ENCODE measurements around the gene JMJD1C.

The JMJD1C gene

GRCh38 chr10:63456437-63457210 lies 9.2 kb downstream of the JMJD1C start:
- Histone ChIP-seq H3K79me1 (ENCODE audit: low read depth, low read length) (no peaks in the 10 kb centered on the region), H3K18ac (ENCODE audit: low read length) (no peak overlapping the region), H2AFZ (ENCODE audit: low read length) (no peak overlapping the region), H3K27me3 (ENCODE audit: control insufficient read depth in 3 of 3, insufficient read depth in 3 of 3, low read depth in 1 of 3, low read length in 3 of 3) (no peaks in the 10 kb centered on the region), H3K4me2 (ENCODE audit: insufficient read depth, low read length, poor library complexity, severe bottlenecking) (no peak overlapping the region), H3K14ac (ENCODE audit: low read length) (no peak overlapping the region), H3K4me1 (ENCODE audit: control insufficient read depth in 2 of 2, insufficient read depth in 1 of 2, low read depth in 1 of 2, low read length in 2 of 2) (peaks cover 0 to 14% of the 10 kb centered on the region in 2 donors), H3K23ac (ENCODE audit: low read depth, low read length, poor library complexity) (no peak overlapping the region), H2AK5ac (ENCODE audit: low read depth, low read length) (no peak overlapping the region), H2BK120ac (ENCODE audit: low read depth, low read length) (no peak overlapping the region), H3K36me3 (replicated peaks in 1 of 2; ENCODE audit: control insufficient read depth in 2 of 2, insufficient read depth in 2 of 2, low read length in 2 of 2) (peaks cover 0 to 13% of the 10 kb centered on the region in 2 donors), H4K91ac (ENCODE audit: low read depth, low read length, poor library complexity) (no peak overlapping the region), H3K27ac (replicated peaks; ENCODE audit: low read length) (no peak overlapping the region), H3K9me3 (replicated peaks in 1 of 2; ENCODE audit: control insufficient read depth in 2 of 2, insufficient read depth in 1 of 2, low read depth in 1 of 2, low read length in 2 of 2) (peaks cover 0 to 12% of the 10 kb centered on the region in 2 donors), H2BK12ac (ENCODE audit: low read length) (no peak overlapping the region), H4K8ac (ENCODE audit: low read depth, low read length) (no peak overlapping the region), H2BK15ac (ENCODE audit: low read length) (no peak overlapping the region), H3K4ac (ENCODE audit: low read length) (no peak overlapping the region), H2BK5ac (ENCODE audit: low read length) (no peak overlapping the region), H3K4me3 (ENCODE audit: low read length in 2 of 2) (no peak overlapping the region), H3K9ac (ENCODE audit: low read depth, low read length, poor library complexity) (no peak overlapping the region)
- whole genome bisulfite sequencing, 2 donors (ENCODE audit: extremely low coverage in 2 of 2, insufficient read length in 2 of 2, insufficient replicate concordance in 1 of 2) = no CpG with 5 or more reads among the region's 2 CpGs
- DNase-seq (ENCODE audit: low spot score) = no peak

DNA sequence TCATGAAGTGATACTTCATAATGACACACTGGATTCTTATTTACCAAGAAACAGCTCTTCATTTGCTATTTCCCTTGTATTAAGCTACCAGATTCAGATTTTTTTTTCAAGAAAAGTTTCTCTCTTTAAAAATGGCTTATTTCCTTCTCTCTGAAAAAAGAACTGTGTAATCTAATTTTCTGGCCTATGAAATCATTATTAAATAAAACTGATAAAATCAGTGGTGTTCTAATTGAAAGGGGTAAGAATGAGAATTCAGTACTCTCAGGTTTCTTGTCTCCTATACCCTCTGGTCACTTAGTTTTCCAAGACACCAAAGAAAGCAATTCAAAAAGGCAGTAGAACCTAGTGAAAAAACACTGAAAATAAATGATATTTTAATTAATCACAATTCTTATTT lies 10.3 kb downstream of the JMJD1C start:
- no peaks in the 10 kb centered on the region for H3K27me3 ChIP-seq (ENCODE audit: control insufficient read depth in 3 of 3, insufficient read depth in 3 of 3, low read depth in 1 of 3, low read length in 3 of 3)
- H3K27ac ChIP-seq (replicated peaks; ENCODE audit: low read length) = no peak overlapping the region
- no peak overlapping the region for H2BK5ac ChIP-seq (ENCODE audit: low read length)
- H3K14ac ChIP-seq (ENCODE audit: low read length) = no peak overlapping the region
- H4K8ac ChIP-seq (ENCODE audit: low read depth, low read length) = no peak overlapping the region
- H3K23ac ChIP-seq (ENCODE audit: low read depth, low read length, poor library complexity) = no peak overlapping the region
- H2BK120ac ChIP-seq (ENCODE audit: low read depth, low read length) = no peak overlapping the region
- H3K4ac ChIP-seq (ENCODE audit: low read length) = no peak overlapping the region
- no peak overlapping the region for H2AFZ ChIP-seq (ENCODE audit: low read length)
- H3K18ac ChIP-seq (ENCODE audit: low read length) = no peak overlapping the region
- H3K4me1 ChIP-seq (ENCODE audit: control insufficient read depth in 2 of 2, insufficient read depth in 1 of 2, low read depth in 1 of 2, low read length in 2 of 2) = peaks cover 0 to 14% of the 10 kb centered on the region in 2 donors
- H3K79me1 ChIP-seq (ENCODE audit: low read depth, low read length) = no peaks in the 10 kb centered on the region
- no peak overlapping the region for H2BK15ac ChIP-seq (ENCODE audit: low read length)
- H3K9ac ChIP-seq (ENCODE audit: low read depth, low read length, poor library complexity) = no peak overlapping the region
- no peak overlapping the region for H3K4me3 ChIP-seq (ENCODE audit: low read length in 2 of 2)
- H3K9me3 ChIP-seq (replicated peaks in 1 of 2; ENCODE audit: control insufficient read depth in 2 of 2, insufficient read depth in 1 of 2, low read depth in 1 of 2, low read length in 2 of 2) = peaks cover 0 to 18% of the 10 kb centered on the region in 2 donors
- H3K36me3 ChIP-seq (replicated peaks in 1 of 2; ENCODE audit: control insufficient read depth in 2 of 2, insufficient read depth in 2 of 2, low read length in 2 of 2) = peaks cover 0 to 13% of the 10 kb centered on the region in 2 donors
- H2BK12ac ChIP-seq (ENCODE audit: low read length) = no peak overlapping the region
- H2AK5ac ChIP-seq (ENCODE audit: low read depth, low read length) = no peak overlapping the region
- no peak for DNase-seq (ENCODE audit: low spot score)
- H3K4me2 ChIP-seq (ENCODE audit: insufficient read depth, low read length, poor library complexity, severe bottlenecking) = no peak overlapping the region
- no peak overlapping the region for H4K91ac ChIP-seq (ENCODE audit: low read depth, low read length, poor library complexity)

GRCh38 chr10:63454631-63455030 lies 11.1 kb downstream of the JMJD1C start:
- no peak for DNase-seq (ENCODE audit: low spot score)
- no peak overlapping the region for H2BK120ac ChIP-seq (ENCODE audit: low read depth, low read length)
- H3K36me3 ChIP-seq (replicated peaks in 1 of 2; ENCODE audit: control insufficient read depth in 2 of 2, insufficient read depth in 2 of 2, low read length in 2 of 2) = peaks cover 0 to 16% of the 10 kb centered on the region in 2 donors
- H3K27ac ChIP-seq (replicated peaks; ENCODE audit: low read length) = no peak overlapping the region
- no peak overlapping the region for H3K23ac ChIP-seq (ENCODE audit: low read depth, low read length, poor library complexity)
- no peak overlapping the region for H2AFZ ChIP-seq (ENCODE audit: low read length)
- no peak overlapping the region for H4K8ac ChIP-seq (ENCODE audit: low read depth, low read length)
- H3K79me1 ChIP-seq (ENCODE audit: low read depth, low read length) = no peaks in the 10 kb centered on the region
- no peak overlapping the region for H3K4me3 ChIP-seq (ENCODE audit: low read length in 2 of 2)
- H3K9ac ChIP-seq (ENCODE audit: low read depth, low read length, poor library complexity) = no peak overlapping the region
- no peak overlapping the region for H3K4ac ChIP-seq (ENCODE audit: low read length)
- no peak overlapping the region for H3K18ac ChIP-seq (ENCODE audit: low read length)
- H2AK5ac ChIP-seq (ENCODE audit: low read depth, low read length) = no peak overlapping the region
- WGBS, 2 donors (ENCODE audit: extremely low coverage in 2 of 2, insufficient read length in 2 of 2, insufficient replicate concordance in 1 of 2) = no CpG with 5 or more reads among the region's 2 CpGs
- no peak overlapping the region for H2BK12ac ChIP-seq (ENCODE audit: low read length)
- no peak overlapping the region for H4K91ac ChIP-seq (ENCODE audit: low read depth, low read length, poor library complexity)
- H2BK15ac ChIP-seq (ENCODE audit: low read length) = no peak overlapping the region
- H3K4me1 ChIP-seq (ENCODE audit: control insufficient read depth in 2 of 2, insufficient read depth in 1 of 2, low read depth in 1 of 2, low read length in 2 of 2) = peaks cover 0 to 14% of the 10 kb centered on the region in 2 donors
- H2BK5ac ChIP-seq (ENCODE audit: low read length) = no peak overlapping the region
- H3K14ac ChIP-seq (ENCODE audit: low read length) = no peak overlapping the region
- H3K27me3 ChIP-seq (ENCODE audit: control insufficient read depth in 3 of 3, insufficient read depth in 3 of 3, low read depth in 1 of 3, low read length in 3 of 3) = no peaks in the 10 kb centered on the region
- H3K4me2 ChIP-seq (ENCODE audit: insufficient read depth, low read length, poor library complexity, severe bottlenecking) = no peak overlapping the region
- peaks cover 0 to 21% of the 10 kb centered on the region in 2 donors for H3K9me3 ChIP-seq (replicated peaks in 1 of 2; ENCODE audit: control insufficient read depth in 2 of 2, insufficient read depth in 1 of 2, low read depth in 1 of 2, low read length in 2 of 2)

DNA sequence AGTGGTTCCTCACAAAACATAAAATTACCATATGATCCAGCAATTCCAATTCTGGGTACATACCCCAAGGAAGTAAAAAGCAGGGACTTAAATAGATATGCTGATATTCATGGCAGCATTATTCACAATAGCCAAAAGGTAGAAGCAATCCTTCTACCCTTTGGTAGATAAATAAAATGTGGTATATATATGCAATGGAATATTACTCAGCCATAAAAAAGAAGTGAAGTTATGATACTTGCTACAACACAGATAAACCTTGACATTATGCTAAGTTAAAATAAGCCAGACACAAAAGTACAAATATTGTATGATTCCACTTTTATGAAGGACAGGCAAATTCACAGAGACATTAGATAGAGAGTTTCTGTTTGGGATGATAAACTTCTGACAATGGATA lies 13.3 kb downstream of the JMJD1C start:
- H2BK5ac ChIP-seq (ENCODE audit: low read length) = no peak overlapping the region
- no peak overlapping the region for H3K27ac ChIP-seq (replicated peaks; ENCODE audit: low read length)
- peaks cover 0 to 11% of the 10 kb centered on the region in 2 donors for H3K4me1 ChIP-seq (ENCODE audit: control insufficient read depth in 2 of 2, insufficient read depth in 1 of 2, low read depth in 1 of 2, low read length in 2 of 2)
- H3K36me3 ChIP-seq (replicated peaks in 1 of 2; ENCODE audit: control insufficient read depth in 2 of 2, insufficient read depth in 2 of 2, low read length in 2 of 2) = peaks cover 0 to 19% of the 10 kb centered on the region in 2 donors
- no peak overlapping the region for H4K91ac ChIP-seq (ENCODE audit: low read depth, low read length, poor library complexity)
- H2BK12ac ChIP-seq (ENCODE audit: low read length) = no peak overlapping the region
- H4K8ac ChIP-seq (ENCODE audit: low read depth, low read length) = no peak overlapping the region
- no peak for DNase-seq (ENCODE audit: low spot score)
- no peak overlapping the region for H2BK15ac ChIP-seq (ENCODE audit: low read length)
- peaks cover 0 to 21% of the 10 kb centered on the region in 2 donors for H3K9me3 ChIP-seq (replicated peaks in 1 of 2; ENCODE audit: control insufficient read depth in 2 of 2, insufficient read depth in 1 of 2, low read depth in 1 of 2, low read length in 2 of 2)
- H3K27me3 ChIP-seq (ENCODE audit: control insufficient read depth in 3 of 3, insufficient read depth in 3 of 3, low read depth in 1 of 3, low read length in 3 of 3) = no peaks in the 10 kb centered on the region
- H2BK120ac ChIP-seq (ENCODE audit: low read depth, low read length) = no peak overlapping the region
- H3K4ac ChIP-seq (ENCODE audit: low read length) = no peak overlapping the region
- H3K4me2 ChIP-seq (ENCODE audit: insufficient read depth, low read length, poor library complexity, severe bottlenecking) = no peak overlapping the region
- no peaks in the 10 kb centered on the region for H3K79me1 ChIP-seq (ENCODE audit: low read depth, low read length)
- no peak overlapping the region for H3K4me3 ChIP-seq (ENCODE audit: low read length in 2 of 2)
- H3K9ac ChIP-seq (ENCODE audit: low read depth, low read length, poor library complexity) = no peak overlapping the region
- no peak overlapping the region for H3K14ac ChIP-seq (ENCODE audit: low read length)
- H3K23ac ChIP-seq (ENCODE audit: low read depth, low read length, poor library complexity) = no peak overlapping the region
- H2AFZ ChIP-seq (ENCODE audit: low read length) = no peak overlapping the region
- no peak overlapping the region for H2AK5ac ChIP-seq (ENCODE audit: low read depth, low read length)
- no peak overlapping the region for H3K18ac ChIP-seq (ENCODE audit: low read length)

All from neuronal stem cell (in vitro differentiated cells).